Measurements from ENCODE around the gene SLC30A2. TPM values are rescaled to one million over a fixed set of nuclear protein-coding genes. Genes with fewer than 3 reads are reported as not detected.

The SLC30A2 gene
- polyA plus RNA-seq, 2 of the 4 experiments (the other 2 are of a cell fraction), result not detected

GRCh38 chr1:26066160-26066559 is 20.2 kb upstream of the SLC30A2 start (continued):
- TF ChIP-seq CHD4 (IDR thresholded peaks at IDR 0.05; ENCODE audit: borderline replicate concordance) (no peak), MAZ (IDR thresholded peaks at IDR 0.05; ENCODE audit: borderline replicate concordance, low read depth, low read length) (no peak), NFE2L2 (conservative IDR thresholded peaks at IDR 0.05; ENCODE audit: low read length) (no peak), ZSCAN20 (CRISPR knock-in tag; IDR thresholded peaks at IDR 0.05) (no peak), EHMT2 (IDR thresholded peaks at IDR 0.05; ENCODE audit: low read depth) (no peak)

- no peak overlapping the region for H3K4me2 ChIP-seq
- ATAC-seq (no peak), DNase-seq (ENCODE audit: low read depth in 1 of 2, low spot score in 1 of 2) (no peak), FAIRE-seq (no peak)
- no peaks in the 10 kb centered on the region for H3K9me3 ChIP-seq
- 36% methylated on average over 3 of the region's 3 CpGs for WGBS (ENCODE audit: missing lambda C conversion rate)
- no peak overlapping the region for H3K27ac ChIP-seq
- CTCF ChIA-PET, result interaction anchor here (1.2 to 2.7 kb wide), 3 partner anchors 10 to 80 kb away, joined by 4 to 8 read pairs (median 4); no protein-coding TSS in a partner anchor
- no peak for TF ChIP-seq EP300 (IDR thresholded peaks at IDR 0.05)
- TF ChIP-seq MAZ (IDR thresholded peaks at IDR 0.05; ENCODE audit: borderline replicate concordance, low read depth, low read length), result no peak
- no peak for TF ChIP-seq HOXB13 (CRISPR knock-in tag; IDR thresholded peaks at IDR 0.05; ENCODE audit: low read depth)
- no peak for TF ChIP-seq FOXS1 (CRISPR knock-in tag; IDR thresholded peaks at IDR 0.05)
- TF ChIP-seq RNF2 (IDR thresholded peaks at IDR 0.05; ENCODE audit: borderline replicate concordance, low read depth), result no peak
- no peak for TF ChIP-seq POLR2A (IDR thresholded peaks at IDR 0.05; ENCODE audit: low read length)
- TF ChIP-seq PHF8 (IDR thresholded peaks at IDR 0.05; ENCODE audit: borderline replicate concordance, low read depth), result no peak
- no peak overlapping the region for H3K4me3 ChIP-seq
- POLR2A ChIA-PET, result interaction anchor here (0.5 kb wide), 1 partner anchor 146 kb away, joined by 4 read pairs; no protein-coding TSS in a partner anchor
- H3K4me1 ChIP-seq, result no peaks in the 10 kb centered on the region
Measured at GRCh38 chr1:26064553-26064952, 18.6 kb upstream of the SLC30A2 start.

- no peak overlapping the region for H3K27ac ChIP-seq
- WGBS (ENCODE audit: missing lambda C conversion rate), result 74% methylated on average over 4 of the region's 12 CpGs
- POLR2A ChIA-PET, result no interaction called here
- no peaks in the 10 kb centered on the region for H3K9me3 ChIP-seq
- CTCF ChIA-PET, result interaction anchor here (2.5 kb wide), 1 partner anchor 25 kb away, joined by 7 read pairs; no protein-coding TSS in a partner anchor
- no peak overlapping the region for H3K4me3 ChIP-seq
- no peak overlapping the region for H3K4me2 ChIP-seq
- ATAC-seq, result no peak; a peak in 1 of 6 replicates
- TF ChIP-seq BCL3 (IDR thresholded peaks at IDR 0.05) (no peak), ELK1 (IDR thresholded peaks at IDR 0.05; ENCODE audit: low read depth, low read length) (no peak), HOXB5 (CRISPR knock-in tag; IDR thresholded peaks at IDR 0.05) (no peak), REST (IDR thresholded peaks at IDR 0.05) (no peak), HOXA7 (CRISPR knock-in tag; IDR thresholded peaks at IDR 0.05) (no peak), BHLHE40 (IDR thresholded peaks at IDR 0.05; ENCODE audit: low read depth, low read length) (no peak), NR3C1 (IDR thresholded peaks at IDR 0.05) (no peak), ESRRA (IDR thresholded peaks at IDR 0.05; ENCODE audit: borderline replicate concordance, low read length) (no peak)
- no peak for DNase-seq (ENCODE audit: low read depth in 1 of 2, low spot score in 1 of 2)
- H3K4me1 ChIP-seq, result no peaks in the 10 kb centered on the region
- no peak for FAIRE-seq
Measured at GRCh38 chr1:26060832-26061574, 15.1 kb upstream of the SLC30A2 start.
